GM23338 (cell line): ENCODE data around the gene HSPA9. TPM values are rescaled to one million over a fixed set of nuclear protein-coding genes. Genes with fewer than 3 reads are reported as not detected.

Experiments
- ATAC-seq: fragments of 200-7000 bp; cut with Tn5 transposase; 3 replicates; pipeline ENCODE4 v1.9.1; 2020
- DNase-seq: peaks from one replicate; pipeline ENCODE4 v3.0.0-alpha.2; 2015; ENCODE audit warnings: low spot score
- H2AFZ ChIP-seq: fragments of 200-600 bp; sonication (generic); 2 replicates; pipeline ENCODE4 v1.8.0; 2016; ENCODE audit warnings: antibody characterized with exemption, mild to moderate bottlenecking, moderate library complexity
- H3F3A ChIP-seq: fragments of 200-600 bp; sonication (generic); replicated peaks from 2 replicates; pipeline ENCODE4 v1.8.0; 2017; ENCODE audit warnings: antibody characterized with exemption, mixed run types, low read depth
- H3K27ac ChIP-seq: fragments of 200-600 bp; sonication (generic); 2 replicates; pipeline ENCODE4 v1.6.1; 2016; ENCODE audit warnings: low read depth
- H3K27me3 ChIP-seq: fragments of 200-600 bp; sonication (generic); 2 replicates; pipeline ENCODE4 v1.8.0; 2016; ENCODE audit warnings: mild to moderate bottlenecking, mixed run types, moderate library complexity; ENCODE audit not compliant: insufficient read depth
- H3K36me3 ChIP-seq: fragments of 200-600 bp; sonication (generic); 2 replicates; pipeline ENCODE4 v1.8.0; 2016; ENCODE audit warnings: mild to moderate bottlenecking; ENCODE audit not compliant: insufficient read depth
- H3K4me1 ChIP-seq: fragments of 200-600 bp; sonication (generic); 2 replicates; pipeline ENCODE4 v1.8.0; 2016; ENCODE audit warnings: mild to moderate bottlenecking, moderate library complexity; ENCODE audit not compliant: insufficient read depth
- H3K4me2 ChIP-seq: fragments of 200-600 bp; sonication (generic); 2 replicates; pipeline ENCODE4 v1.7.1; 2017; ENCODE audit warnings: mixed run types
- H3K4me3 ChIP-seq: fragments of 200-600 bp; sonication (generic); 2 replicates; pipeline ENCODE4 v1.6.1; 2016; ENCODE audit warnings: mixed run types
- H3K79me2 ChIP-seq: fragments of 200-600 bp; sonication (generic); replicated peaks from 2 replicates; pipeline ENCODE4 v1.8.0; 2017; ENCODE audit warnings: mild to moderate bottlenecking; ENCODE audit not compliant: insufficient read depth
- H3K9me2 ChIP-seq: fragments of 200-600 bp; sonication (generic); 2 replicates; pipeline ENCODE4 v1.8.0; 2017; ENCODE audit not compliant: insufficient read depth
- H4K20me1 ChIP-seq: fragments of 200-600 bp; sonication (generic); replicated peaks from 2 replicates; pipeline ENCODE4 v1.8.0; 2017; ENCODE audit warnings: mild to moderate bottlenecking; ENCODE audit not compliant: insufficient read depth
- H3K27ac Mint-ChIP-seq: 2 replicates; pipeline ENCODE4 v1.8.0; 2020; ENCODE audit warnings: inconsistent platforms, mild to moderate bottlenecking, moderate library complexity, mixed read lengths
- H3K27me3 Mint-ChIP-seq: 3 replicates; pipeline ENCODE4 v1.8.0; 2022; ENCODE audit warnings: low read depth, mild to moderate bottlenecking, moderate library complexity, mixed read lengths, inconsistent platforms; ENCODE audit not compliant: insufficient read depth, poor library complexity
- H3K36me3 Mint-ChIP-seq: 3 replicates; pipeline ENCODE4 v1.8.0; 2021; ENCODE audit warnings: low read depth, mild to moderate bottlenecking, inconsistent platforms, moderate library complexity, mixed read lengths
- H3K4me1 Mint-ChIP-seq: 3 replicates; pipeline ENCODE4 v1.8.0; 2020; ENCODE audit warnings: mild to moderate bottlenecking, inconsistent platforms, mixed read lengths
- H3K4me3 Mint-ChIP-seq: 3 replicates; pipeline ENCODE4 v1.8.0; 2021; ENCODE audit warnings: moderate library complexity, mild to moderate bottlenecking, inconsistent platforms, mixed read lengths
- H3K9me3 Mint-ChIP-seq: 3 replicates; pipeline ENCODE4 v1.8.0; 2020; ENCODE audit warnings: moderate library complexity, mild to moderate bottlenecking, inconsistent platforms, mixed read lengths
- CREB1 ChIP-seq: fragments of 250-450 bp; sonication (Bioruptor Pico); IDR thresholded peaks from 2 replicates; pipeline ENCODE4 v1.5.0; 2020; ENCODE audit warnings: low read depth, mild to moderate bottlenecking, moderate library complexity
- EZH2 ChIP-seq: fragments of 200-600 bp; sonication (generic); IDR thresholded peaks from one replicate; pipeline ENCODE4 v1.8.0; 2017; ENCODE audit warnings: antibody characterized with exemption, mild to moderate bottlenecking, low read depth; ENCODE audit not compliant: unreplicated experiment
- ZNF114 ChIP-seq: fragments of 250-450 bp; sonication (Bioruptor Pico); IDR thresholded peaks from 2 replicates; pipeline ENCODE4 v1.5.0; 2020; ENCODE audit warnings: mild to moderate bottlenecking, moderate library complexity
- ZNF331 ChIP-seq: fragments of 250-450 bp; sonication (Bioruptor Pico); IDR thresholded peaks from 2 replicates; pipeline ENCODE4 v1.5.0; 2020; ENCODE audit warnings: low read depth, mild to moderate bottlenecking, moderate library complexity
- polyA plus RNA-seq: library from polyadenylated mRNA; unstranded; fragments of >200 nt; fragmentation: Nextera tagmentation; extraction: Ambion mirVana; gene quantifications from 2 replicates; pipeline ENCODE4 v1.2.1, GENCODE V29; 2016
- total RNA-seq: library from RNA; depleted of rRNA; stranded (reverse); fragments of >200 nt; shearing (Covaris generic); gene quantifications from 2 replicates; pipeline ENCODE4 v1.2.3, GENCODE V29; 2014
- TF ChIP-seq, protein P1 (sequence below): fragments of 250-450 bp; sonication (Bioruptor Pico); IDR thresholded peaks from 2 replicates; pipeline ENCODE4 v1.5.0; 2020; ENCODE audit warnings: mild to moderate bottlenecking, moderate library complexity
- TF ChIP-seq, protein P2 (sequence below), 2 experiments: fragments of 200-600 bp in 1 of 2; sonication (generic) in 1 of 2; conservative IDR thresholded peaks; 2 replicates each; pipeline versions ENCODE4 v1.5.1 to v1.6.1; 2016 to 2017; ENCODE audit warnings: antibody characterized with exemption in 2 of 2, low read depth in 2 of 2, mild to moderate bottlenecking in 2 of 2, moderate library complexity in 1 of 2

The HSPA9 gene
- total and polyA plus RNA-seq, 2 experiments from 2014 or later, result 302 to 751 TPM

DNA sequence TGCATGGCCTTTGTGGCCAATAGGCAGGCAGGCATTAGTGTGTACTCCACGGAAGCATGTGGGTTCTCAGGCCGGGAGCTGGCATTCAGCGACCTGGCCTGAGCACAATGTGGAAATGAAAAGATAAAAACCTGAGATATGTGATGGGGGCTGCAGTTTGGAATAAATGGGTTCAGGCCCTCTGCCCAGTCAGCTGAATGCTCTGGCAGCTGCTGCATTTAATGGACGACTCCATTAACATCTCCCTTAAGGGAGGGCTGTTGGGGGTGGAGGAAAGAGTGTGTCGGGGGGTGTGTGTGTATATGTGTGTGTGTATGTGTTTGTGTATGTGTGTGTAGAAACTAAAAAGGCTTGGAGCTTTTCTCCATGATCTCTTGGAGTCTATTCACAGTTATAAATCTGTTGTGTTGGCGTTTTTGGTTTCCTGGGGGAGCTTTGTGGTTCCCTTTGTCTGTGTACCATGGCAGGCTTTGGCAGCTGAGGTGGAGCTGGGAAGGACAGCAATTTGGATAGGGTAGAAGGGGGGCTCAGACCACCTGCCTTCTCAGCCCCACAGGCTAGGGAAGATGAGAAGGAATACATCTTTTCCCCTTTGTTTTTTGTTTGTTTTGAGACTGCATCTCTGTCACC is 27.3 kb upstream of the HSPA9 start:
- Histone ChIP-seq H2AFZ (0 out of 2 replicates have a peak overlapping the region, but pooled peaks have one; percentile 32), H3K9me2 (no peaks in the 10 kb centered on the region), H3F3A (no peaks in the 10 kb centered on the region), H4K20me1 (no peaks in the 10 kb centered on the region), H3K36me3 (no peaks in the 10 kb centered on the region), H3K4me2 (no peak overlapping the region), H3K4me1 (no peaks in the 10 kb centered on the region; the same call in 1 of the 2 replicates), H3K79me2 (no peaks in the 10 kb centered on the region), H3K4me3 (no peak overlapping the region), H3K27ac (no peak overlapping the region), H3K27me3 (no peaks in the 10 kb centered on the region)
- Mint-ChIP-seq H3K4me1 (peaks cover 11% of the 10 kb centered on the region; the same call in 2 of the 3 replicates), H3K27ac (no peak overlapping the region; the same call in 1 of the 2 replicates), H3K36me3 (no peaks in the 10 kb centered on the region), H3K4me3 (no peak overlapping the region), H3K9me3 (no peaks in the 10 kb centered on the region), H3K27me3 (peaks cover 12% of the 10 kb centered on the region)
- no peak for TF ChIP-seq ZNF114 (CRISPR knock-in tag)
- TF ChIP-seq, protein P1, sequence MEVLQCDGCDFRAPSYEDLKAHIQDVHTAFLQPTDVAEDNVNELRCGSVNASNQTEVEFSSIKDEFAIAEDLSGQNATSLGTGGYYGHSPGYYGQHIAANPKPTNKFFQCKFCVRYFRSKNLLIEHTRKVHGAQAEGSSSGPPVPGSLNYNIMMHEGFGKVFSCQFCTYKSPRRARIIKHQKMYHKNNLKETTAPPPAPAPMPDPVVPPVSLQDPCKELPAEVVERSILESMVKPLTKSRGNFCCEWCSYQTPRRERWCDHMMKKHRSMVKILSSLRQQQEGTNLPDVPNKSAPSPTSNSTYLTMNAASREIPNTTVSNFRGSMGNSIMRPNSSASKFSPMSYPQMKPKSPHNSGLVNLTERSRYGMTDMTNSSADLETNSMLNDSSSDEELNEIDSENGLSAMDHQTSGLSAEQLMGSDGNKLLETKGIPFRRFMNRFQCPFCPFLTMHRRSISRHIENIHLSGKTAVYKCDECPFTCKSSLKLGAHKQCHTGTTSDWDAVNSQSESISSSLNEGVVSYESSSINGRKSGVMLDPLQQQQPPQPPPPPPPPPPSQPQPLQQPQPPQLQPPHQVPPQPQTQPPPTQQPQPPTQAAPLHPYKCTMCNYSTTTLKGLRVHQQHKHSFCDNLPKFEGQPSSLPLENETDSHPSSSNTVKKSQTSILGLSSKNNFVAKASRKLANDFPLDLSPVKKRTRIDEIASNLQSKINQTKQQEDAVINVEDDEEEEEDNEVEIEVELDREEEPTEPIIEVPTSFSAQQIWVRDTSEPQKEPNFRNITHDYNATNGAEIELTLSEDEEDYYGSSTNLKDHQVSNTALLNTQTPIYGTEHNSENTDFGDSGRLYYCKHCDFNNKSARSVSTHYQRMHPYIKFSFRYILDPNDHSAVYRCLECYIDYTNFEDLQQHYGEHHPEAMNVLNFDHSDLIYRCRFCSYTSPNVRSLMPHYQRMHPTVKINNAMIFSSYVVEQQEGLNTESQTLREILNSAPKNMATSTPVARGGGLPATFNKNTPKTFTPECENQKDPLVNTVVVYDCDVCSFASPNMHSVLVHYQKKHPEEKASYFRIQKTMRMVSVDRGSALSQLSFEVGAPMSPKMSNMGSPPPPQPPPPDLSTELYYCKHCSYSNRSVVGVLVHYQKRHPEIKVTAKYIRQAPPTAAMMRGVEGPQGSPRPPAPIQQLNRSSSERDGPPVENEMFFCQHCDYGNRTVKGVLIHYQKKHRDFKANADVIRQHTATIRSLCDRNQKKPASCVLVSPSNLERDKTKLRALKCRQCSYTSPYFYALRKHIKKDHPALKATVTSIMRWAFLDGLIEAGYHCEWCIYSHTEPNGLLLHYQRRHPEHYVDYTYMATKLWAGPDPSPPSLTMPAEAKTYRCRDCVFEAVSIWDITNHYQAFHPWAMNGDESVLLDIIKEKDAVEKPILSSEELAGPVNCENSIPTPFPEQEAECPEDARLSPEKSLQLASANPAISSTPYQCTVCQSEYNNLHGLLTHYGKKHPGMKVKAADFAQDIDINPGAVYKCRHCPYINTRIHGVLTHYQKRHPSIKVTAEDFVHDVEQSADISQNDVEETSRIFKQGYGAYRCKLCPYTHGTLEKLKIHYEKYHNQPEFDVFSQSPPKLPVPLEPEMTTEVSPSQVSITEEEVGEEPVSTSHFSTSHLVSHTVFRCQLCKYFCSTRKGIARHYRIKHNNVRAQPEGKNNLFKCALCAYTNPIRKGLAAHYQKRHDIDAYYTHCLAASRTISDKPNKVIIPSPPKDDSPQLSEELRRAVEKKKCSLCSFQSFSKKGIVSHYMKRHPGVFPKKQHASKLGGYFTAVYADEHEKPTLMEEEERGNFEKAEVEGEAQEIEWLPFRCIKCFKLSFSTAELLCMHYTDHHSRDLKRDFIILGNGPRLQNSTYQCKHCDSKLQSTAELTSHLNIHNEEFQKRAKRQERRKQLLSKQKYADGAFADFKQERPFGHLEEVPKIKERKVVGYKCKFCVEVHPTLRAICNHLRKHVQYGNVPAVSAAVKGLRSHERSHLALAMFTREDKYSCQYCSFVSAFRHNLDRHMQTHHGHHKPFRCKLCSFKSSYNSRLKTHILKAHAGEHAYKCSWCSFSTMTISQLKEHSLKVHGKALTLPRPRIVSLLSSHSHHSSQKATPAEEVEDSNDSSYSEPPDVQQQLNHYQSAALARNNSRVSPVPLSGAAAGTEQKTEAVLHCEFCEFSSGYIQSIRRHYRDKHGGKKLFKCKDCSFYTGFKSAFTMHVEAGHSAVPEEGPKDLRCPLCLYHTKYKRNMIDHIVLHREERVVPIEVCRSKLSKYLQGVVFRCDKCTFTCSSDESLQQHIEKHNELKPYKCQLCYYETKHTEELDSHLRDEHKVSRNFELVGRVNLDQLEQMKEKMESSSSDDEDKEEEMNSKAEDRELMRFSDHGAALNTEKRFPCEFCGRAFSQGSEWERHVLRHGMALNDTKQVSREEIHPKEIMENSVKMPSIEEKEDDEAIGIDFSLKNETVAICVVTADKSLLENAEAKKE (CRISPR knock-in tag), result no peak
- no peak for TF ChIP-seq ZNF331
- no peak for TF ChIP-seq CREB1 (CRISPR knock-in tag)
- no peak for TF ChIP-seq EZH2
- TF ChIP-seq, protein P2, sequence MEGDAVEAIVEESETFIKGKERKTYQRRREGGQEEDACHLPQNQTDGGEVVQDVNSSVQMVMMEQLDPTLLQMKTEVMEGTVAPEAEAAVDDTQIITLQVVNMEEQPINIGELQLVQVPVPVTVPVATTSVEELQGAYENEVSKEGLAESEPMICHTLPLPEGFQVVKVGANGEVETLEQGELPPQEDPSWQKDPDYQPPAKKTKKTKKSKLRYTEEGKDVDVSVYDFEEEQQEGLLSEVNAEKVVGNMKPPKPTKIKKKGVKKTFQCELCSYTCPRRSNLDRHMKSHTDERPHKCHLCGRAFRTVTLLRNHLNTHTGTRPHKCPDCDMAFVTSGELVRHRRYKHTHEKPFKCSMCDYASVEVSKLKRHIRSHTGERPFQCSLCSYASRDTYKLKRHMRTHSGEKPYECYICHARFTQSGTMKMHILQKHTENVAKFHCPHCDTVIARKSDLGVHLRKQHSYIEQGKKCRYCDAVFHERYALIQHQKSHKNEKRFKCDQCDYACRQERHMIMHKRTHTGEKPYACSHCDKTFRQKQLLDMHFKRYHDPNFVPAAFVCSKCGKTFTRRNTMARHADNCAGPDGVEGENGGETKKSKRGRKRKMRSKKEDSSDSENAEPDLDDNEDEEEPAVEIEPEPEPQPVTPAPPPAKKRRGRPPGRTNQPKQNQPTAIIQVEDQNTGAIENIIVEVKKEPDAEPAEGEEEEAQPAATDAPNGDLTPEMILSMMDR (conservative IDR thresholded peaks at IDR 0.05; ENCODE audit: low read depth in 2 of 2), result no peak
- DNase-seq (no peak), ATAC-seq (no peak)
